Measurements from ENCODE around the gene NOD1.
"Not testable (repeated sequence)": the region's sequence is repeated elsewhere in the genome, so short reads cannot be mapped to it uniquely, and the experiment has no call there.

The NOD1 gene

DNA sequence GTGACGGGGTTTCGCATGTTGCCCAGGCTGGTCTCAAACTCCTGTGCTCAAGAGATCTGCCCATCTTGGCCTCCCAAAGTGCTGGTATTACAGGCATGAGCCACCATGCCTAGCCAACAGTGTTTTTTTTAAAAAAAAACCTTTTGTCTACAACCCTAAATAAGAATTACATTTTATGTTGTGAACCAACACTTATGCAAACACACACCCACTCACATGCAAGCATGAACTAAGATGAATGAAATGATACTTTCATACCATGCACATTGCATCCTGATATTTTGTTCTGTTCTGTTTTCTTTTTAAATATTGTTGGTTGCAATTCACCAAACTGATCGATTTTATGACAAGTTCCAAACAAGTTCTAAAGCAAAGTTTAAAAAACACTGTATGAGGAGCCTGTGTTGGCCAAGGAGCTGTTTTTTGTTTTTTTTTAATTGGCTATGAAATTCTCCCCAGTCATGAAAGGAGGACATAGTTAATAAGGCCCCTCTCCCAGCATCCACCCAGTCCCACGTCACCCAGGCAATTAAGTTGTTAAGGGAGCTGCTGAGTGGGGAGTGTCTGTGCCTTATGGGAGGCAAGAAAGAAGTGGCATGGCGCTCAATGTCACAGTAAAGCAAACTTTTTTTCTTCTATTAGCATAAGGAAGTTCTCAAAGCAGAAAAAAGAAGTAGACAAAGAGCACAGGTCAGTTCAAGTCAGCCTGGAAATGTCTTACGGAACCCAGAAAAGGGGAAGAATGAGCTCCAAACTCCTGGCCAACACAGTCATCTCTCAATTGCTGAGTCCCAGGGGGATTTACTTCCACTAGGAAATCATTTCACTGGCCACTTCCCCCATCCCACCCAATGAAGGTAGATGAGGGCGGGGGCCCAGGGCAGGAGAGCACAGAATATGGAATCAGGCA is 50.1 kb downstream of the NOD1 start:
- TF ChIP-seq POU2F2 (IDR thresholded peaks at IDR 0.05; ENCODE audit: low read depth, low read length), result no peak
- TF ChIP-seq SPI1 (IDR thresholded peaks at IDR 0.05; ENCODE audit: low read depth, low read length), result no peak
- TF ChIP-seq PAX5 (IDR thresholded peaks at IDR 0.05; ENCODE audit: insufficient read depth, low read length, severe bottlenecking), result no peak
- TF ChIP-seq TAF1 (IDR thresholded peaks at IDR 0.05; ENCODE audit: low read depth, low read length), result no peak
- no peak for TF ChIP-seq POLR2AphosphoS5 (IDR thresholded peaks at IDR 0.05; ENCODE audit: low read depth, low read length)
- no peak for TF ChIP-seq POLR2A (IDR thresholded peaks at IDR 0.05; ENCODE audit: low read depth, low read length)
- DNase-seq (ENCODE audit: insufficient read length, low spot score) (no peak), FAIRE-seq (no peak)

- FAIRE-seq (no peak), DNase-seq (ENCODE audit: insufficient read length, low spot score) (no peak)
Measured at GRCh38 chr7:30427296-30428070, 51.1 kb downstream of the NOD1 start.

DNA sequence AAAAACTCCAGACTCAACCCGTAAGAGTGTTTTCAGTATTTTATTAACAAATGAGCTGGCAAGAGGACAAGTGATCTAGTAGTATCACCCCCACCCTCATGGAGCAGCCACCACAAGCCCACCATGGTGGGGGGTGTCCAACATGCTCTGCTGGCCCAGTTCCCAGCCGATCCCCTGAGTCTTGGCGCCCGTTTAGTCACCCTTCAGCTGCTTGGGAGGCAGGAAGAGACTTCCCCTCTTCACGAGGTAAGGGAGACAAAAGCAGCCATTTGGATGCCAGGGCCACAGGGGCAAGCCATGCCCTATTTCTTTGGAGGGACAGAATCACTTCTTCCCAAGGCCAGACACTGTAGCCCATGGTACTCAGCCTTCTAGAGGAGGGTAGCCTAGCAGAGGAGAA is 54.1 kb downstream of the NOD1 start:
- FAIRE-seq, result no peak
- no peak for DNase-seq (ENCODE audit: insufficient read length, low spot score)
- TF ChIP-seq SPI1 (IDR thresholded peaks at IDR 0.05; ENCODE audit: low read depth, low read length), result no peak
- no peak for TF ChIP-seq POU2F2 (IDR thresholded peaks at IDR 0.05; ENCODE audit: low read depth, low read length)
- no peak for TF ChIP-seq POLR2AphosphoS5 (IDR thresholded peaks at IDR 0.05; ENCODE audit: low read depth, low read length)
- TF ChIP-seq POLR2A (IDR thresholded peaks at IDR 0.05; ENCODE audit: low read depth, low read length), result no peak
- TF ChIP-seq PAX5 (IDR thresholded peaks at IDR 0.05; ENCODE audit: insufficient read depth, low read length, severe bottlenecking), result no peak
- TF ChIP-seq TAF1 (IDR thresholded peaks at IDR 0.05; ENCODE audit: low read depth, low read length), result no peak

More at GRCh38 chr7:30427296-30428070, 51.1 kb downstream of the NOD1 start:
- no peak for TF ChIP-seq POU2F2 (IDR thresholded peaks at IDR 0.05; ENCODE audit: low read depth, low read length)
- TF ChIP-seq POLR2A (IDR thresholded peaks at IDR 0.05; ENCODE audit: low read depth, low read length), result no peak
- no peak for TF ChIP-seq PAX5 (IDR thresholded peaks at IDR 0.05; ENCODE audit: insufficient read depth, low read length, severe bottlenecking)
- no peak for TF ChIP-seq TAF1 (IDR thresholded peaks at IDR 0.05; ENCODE audit: low read depth, low read length)
- no peak for TF ChIP-seq POLR2AphosphoS5 (IDR thresholded peaks at IDR 0.05; ENCODE audit: low read depth, low read length)
- no peak for TF ChIP-seq SPI1 (IDR thresholded peaks at IDR 0.05; ENCODE audit: low read depth, low read length)

DNA sequence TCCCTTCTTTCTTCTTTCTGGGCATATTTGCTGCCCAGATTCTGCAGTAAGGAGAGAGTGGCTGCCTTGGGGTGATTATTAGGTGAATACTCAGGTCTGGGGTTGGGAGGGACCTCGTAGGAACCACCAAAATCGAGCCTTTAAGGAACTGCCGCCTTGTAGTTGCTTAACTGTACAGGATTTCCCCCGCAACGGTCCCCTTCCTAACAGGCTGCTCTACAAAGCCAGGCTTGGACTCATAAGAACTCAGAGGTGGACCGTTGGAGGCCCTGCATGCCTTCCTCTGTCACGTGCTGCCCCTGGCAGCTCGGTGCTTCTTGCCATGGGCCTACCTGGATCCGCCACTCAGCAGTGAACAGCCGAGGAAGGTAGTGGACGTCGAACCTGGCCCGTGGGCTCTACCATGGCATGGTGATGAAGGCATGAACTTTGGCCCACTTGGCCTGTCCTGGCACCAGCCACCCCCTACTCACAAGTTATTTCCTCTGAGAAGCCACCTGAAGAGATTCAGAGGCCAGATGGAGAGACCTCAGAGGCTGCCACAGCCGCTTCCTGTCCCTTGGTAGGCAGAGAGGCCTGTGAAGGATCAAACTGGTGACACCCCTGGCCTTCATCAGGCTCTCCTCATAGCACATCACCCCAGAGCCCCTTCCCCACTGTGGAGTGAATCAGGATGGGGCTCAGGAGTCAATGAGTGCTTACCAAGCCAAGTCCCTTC is 54.6 kb downstream of the NOD1 start:
- FAIRE-seq (no peak), DNase-seq (ENCODE audit: insufficient read length, low spot score) (no peak)
- TF ChIP-seq POLR2A (IDR thresholded peaks at IDR 0.05; ENCODE audit: low read depth, low read length) (no peak), TAF1 (IDR thresholded peaks at IDR 0.05; ENCODE audit: low read depth, low read length) (no peak), POLR2AphosphoS5 (IDR thresholded peaks at IDR 0.05; ENCODE audit: low read depth, low read length) (no peak), SPI1 (IDR thresholded peaks at IDR 0.05; ENCODE audit: low read depth, low read length) (no peak), POU2F2 (IDR thresholded peaks at IDR 0.05; ENCODE audit: low read depth, low read length) (no peak), PAX5 (IDR thresholded peaks at IDR 0.05; ENCODE audit: insufficient read depth, low read length, severe bottlenecking) (no peak)

GRCh38 chr7:30422922-30423321 is 55.7 kb downstream of the NOD1 start:
- TF ChIP-seq TAF1 (IDR thresholded peaks at IDR 0.05; ENCODE audit: low read depth, low read length) (no peak), SPI1 (IDR thresholded peaks at IDR 0.05; ENCODE audit: low read depth, low read length) (no peak), PAX5 (IDR thresholded peaks at IDR 0.05; ENCODE audit: insufficient read depth, low read length, severe bottlenecking) (no peak), POLR2A (IDR thresholded peaks at IDR 0.05; ENCODE audit: low read depth, low read length) (no peak), POLR2AphosphoS5 (IDR thresholded peaks at IDR 0.05; ENCODE audit: low read depth, low read length) (no peak), POU2F2 (IDR thresholded peaks at IDR 0.05; ENCODE audit: low read depth, low read length) (no peak)
- no peak for FAIRE-seq
- DNase-seq (ENCODE audit: insufficient read length, low spot score), result no peak

GRCh38 chr7:30421647-30422196 is 56.9 kb downstream of the NOD1 start:
- FAIRE-seq (no peak), DNase-seq (ENCODE audit: insufficient read length, low spot score) (no peak)
- no peak for TF ChIP-seq PAX5 (IDR thresholded peaks at IDR 0.05; ENCODE audit: insufficient read depth, low read length, severe bottlenecking)

DNA sequence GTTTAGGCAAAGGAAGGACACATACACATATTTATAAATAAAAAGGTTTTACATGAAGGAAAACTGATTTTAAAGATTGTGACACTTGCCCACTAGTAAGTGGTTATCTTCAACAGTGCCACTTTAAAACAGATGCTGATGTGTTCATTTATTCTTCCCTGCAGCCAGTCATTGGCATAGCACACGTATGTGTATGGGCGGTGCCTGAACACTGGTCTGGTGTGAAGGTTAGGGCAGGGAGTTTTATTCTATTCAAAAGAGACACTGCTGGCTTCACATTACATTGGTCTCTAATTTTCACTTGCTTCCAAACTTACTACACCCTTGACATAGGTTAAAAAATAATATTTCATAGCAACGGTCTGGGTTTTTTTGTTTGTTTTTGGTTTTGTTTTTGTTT is 57.9 kb downstream of the NOD1 start:
- FAIRE-seq (no peak), DNase-seq (ENCODE audit: insufficient read length, low spot score) (no peak)
- no peak for TF ChIP-seq TAF1 (IDR thresholded peaks at IDR 0.05; ENCODE audit: low read depth, low read length)
- TF ChIP-seq POU2F2 (IDR thresholded peaks at IDR 0.05; ENCODE audit: low read depth, low read length), result no peak
- TF ChIP-seq SPI1 (IDR thresholded peaks at IDR 0.05; ENCODE audit: low read depth, low read length), result no peak
- no peak for TF ChIP-seq POLR2AphosphoS5 (IDR thresholded peaks at IDR 0.05; ENCODE audit: low read depth, low read length)
- TF ChIP-seq POLR2A (IDR thresholded peaks at IDR 0.05; ENCODE audit: low read depth, low read length), result no peak
- TF ChIP-seq PAX5 (IDR thresholded peaks at IDR 0.05; ENCODE audit: insufficient read depth, low read length, severe bottlenecking), result no peak

GRCh38 chr7:30420080-30420479 is 58.5 kb downstream of the NOD1 start:
- FAIRE-seq; DNase-seq (ENCODE audit: insufficient read length, low spot score): not testable (repeated sequence)

- DNase-seq (ENCODE audit: insufficient read length, low spot score), result no peak
- FAIRE-seq, result no peak
- TF ChIP-seq TAF1 (IDR thresholded peaks at IDR 0.05; ENCODE audit: low read depth, low read length), result no peak
- TF ChIP-seq POLR2A (IDR thresholded peaks at IDR 0.05; ENCODE audit: low read depth, low read length), result no peak
- TF ChIP-seq POLR2AphosphoS5 (IDR thresholded peaks at IDR 0.05; ENCODE audit: low read depth, low read length), result no peak
- no peak for TF ChIP-seq PAX5 (IDR thresholded peaks at IDR 0.05; ENCODE audit: insufficient read depth, low read length, severe bottlenecking)
- TF ChIP-seq POU2F2 (IDR thresholded peaks at IDR 0.05; ENCODE audit: low read depth, low read length), result no peak
- no peak for TF ChIP-seq SPI1 (IDR thresholded peaks at IDR 0.05; ENCODE audit: low read depth, low read length)
Measured at GRCh38 chr7:30413864-30414263, 64.7 kb downstream of the NOD1 start.
